A549 (cell line): ENCODE data around the gene SSR1. TPM values are rescaled to one million over a fixed set of nuclear protein-coding genes. Genes with fewer than 3 reads are reported as not detected.

Experiments used
- ATAC-seq, 2 experiments: fragments of 200-7000 bp in 1 of 2; fragments of >200 bp in 1 of 2; cut with Nextera tagmentation in 1 of 2; cut with Tn5 transposase in 1 of 2; 3 replicates each; pipeline versions ENCODE4 v1.8.0 to v1.9.1; 2018 to 2020; ENCODE audit warnings: mild to moderate bottlenecking in 1 of 2, moderate library complexity in 1 of 2
- CTCF ChIA-PET: fragments of 300-600 bp; sonication (Branson Sonifier 250); formaldehyde crosslinking; extraction: SDS; loops from one replicate; lab custom pipeline; 2021; ENCODE audit warnings: antibody characterized with exemption, inconsistent platforms; lab: Yijun Ruan, JAX
- POLR2A ChIA-PET: fragments of 350-600 bp; formaldehyde crosslinking; extraction: SDS; loops from one replicate; lab custom pipeline; 2021; ENCODE audit warnings: antibody characterized with exemption, inconsistent platforms; lab: Yijun Ruan, JAX
- DNase-seq, 2 experiments: peaks; one replicate each; pipeline versions ENCODE4 v3.0.0 to v3.0.0-alpha.2; 2011 to 2016; ENCODE audit warnings: low read depth in 1 of 2, low spot score in 1 of 2
- FAIRE-seq: peaks from 2 replicates; lab custom pipeline; 2011; peaks lifted over from hg19 to GRCh38; lab: Jason Lieb, UNC
- H3K27ac ChIP-seq, 2 experiments: fragments of >200 bp; sonication (Bioruptor Twin); formaldehyde crosslinking; 3 replicates each; pipeline ENCODE4 v1.5.1; 2016 to 2017
- H3K4me1 ChIP-seq: fragments of >200 bp; sonication (Bioruptor Twin); formaldehyde crosslinking; 3 replicates; pipeline ENCODE4 v1.6.1; 2016
- H3K4me2 ChIP-seq: fragments of >200 bp; sonication (Bioruptor Twin); formaldehyde crosslinking; 3 replicates; pipeline ENCODE4 v1.6.1; 2016
- H3K4me3 ChIP-seq: fragments of >200 bp; sonication (Bioruptor Twin); formaldehyde crosslinking; 3 replicates; pipeline ENCODE4 v1.5.1; 2016
- H3K9me3 ChIP-seq: fragments of >200 bp; sonication (Bioruptor Twin); formaldehyde crosslinking; 3 replicates; pipeline ENCODE4 v1.6.1; 2016
- CBX2 ChIP-seq: fragments of 200-600 bp; sonication (generic); IDR thresholded peaks from 2 replicates; pipeline ENCODE4 v1.6.1; 2016; ENCODE audit warnings: low read depth, mild to moderate bottlenecking, borderline replicate concordance
- CBX8 ChIP-seq: fragments of 200-600 bp; sonication (generic); IDR thresholded peaks from 2 replicates; pipeline ENCODE4 v1.6.1; 2016
- CEBPB ChIP-seq, 2 experiments: fragments of >200 bp in 1 of 2; sonication (Bioruptor Twin) in 1 of 2; formaldehyde crosslinking in 1 of 2; IDR thresholded peaks; 2 replicates each; pipeline ENCODE4 v1.6.1; 2012 to 2016
- CHD2 ChIP-seq: fragments of 150-350 bp; IDR thresholded peaks from 2 replicates; pipeline ENCODE4 v1.6.1; 2014; ENCODE audit warnings: low read length; ENCODE audit not compliant: partially characterized antibody
- CTCF ChIP-seq: fragments of >200 bp; sonication (Bioruptor Twin); formaldehyde crosslinking; IDR thresholded peaks from 3 replicates; pipeline ENCODE4 v1.5.1; 2016
- E2F6 ChIP-seq: IDR thresholded peaks from 2 replicates; pipeline ENCODE4 v1.6.1; 2012; ENCODE audit warnings: low read depth, borderline replicate concordance
- EHMT2 ChIP-seq: fragments of 200-600 bp; sonication (generic); IDR thresholded peaks from 2 replicates; pipeline ENCODE4 v1.6.1; 2016; ENCODE audit warnings: antibody characterized with exemption, low read depth, mild to moderate bottlenecking, moderate library complexity
- ELK1 ChIP-seq: fragments of 150-350 bp; IDR thresholded peaks from 2 replicates; pipeline ENCODE4 v1.6.1; 2014; ENCODE audit warnings: low read depth, mild to moderate bottlenecking, low read length
- FOSL2 ChIP-seq, 2 experiments: fragments of 450-650 bp in 1 of 2; fragments of >200 bp in 1 of 2; sonication (Bioruptor Twin) in 1 of 2; formaldehyde crosslinking; IDR thresholded peaks; 2 replicates each; pipeline versions ENCODE4 v1.5.0 to v1.6.1; 2016 to 2020; ENCODE audit warnings: mild to moderate bottlenecking in 1 of 2, moderate library complexity in 1 of 2
- HEYL ChIP-seq: fragments of 250-450 bp; sonication (Bioruptor Pico); IDR thresholded peaks from 2 replicates; pipeline ENCODE4 v1.8.0; 2021; ENCODE audit warnings: mild to moderate bottlenecking, moderate library complexity
- HMGXB4 ChIP-seq: fragments of 250-450 bp; sonication (Bioruptor Pico); IDR thresholded peaks from 2 replicates; pipeline ENCODE4 v1.5.0; 2021; ENCODE audit warnings: mild to moderate bottlenecking, moderate library complexity, borderline replicate concordance
- HOXA7 ChIP-seq: fragments of 250-450 bp; sonication (Bioruptor Pico); IDR thresholded peaks from 2 replicates; pipeline ENCODE4 v1.5.0; 2020; ENCODE audit warnings: mild to moderate bottlenecking, moderate library complexity
- HOXB13 ChIP-seq: fragments of 250-450 bp; sonication (Bioruptor Pico); IDR thresholded peaks from 2 replicates; pipeline ENCODE4 v1.5.0; 2020; ENCODE audit warnings: low read depth, mild to moderate bottlenecking, moderate library complexity
- HOXB5 ChIP-seq: fragments of 250-450 bp; sonication (Bioruptor Pico); IDR thresholded peaks from 2 replicates; pipeline ENCODE4 v1.5.0; 2020; ENCODE audit warnings: mild to moderate bottlenecking, moderate library complexity
- JUNB ChIP-seq: fragments of >200 bp; sonication (Bioruptor Twin); formaldehyde crosslinking; IDR thresholded peaks from 2 replicates; pipeline ENCODE4 v1.6.1; 2016
- KDM1A ChIP-seq: fragments of 200-600 bp; sonication (generic); IDR thresholded peaks from 2 replicates; pipeline ENCODE4 v1.6.1; 2016; ENCODE audit warnings: low read depth, mild to moderate bottlenecking
- NPAS2 ChIP-seq: fragments of 250-450 bp; sonication (Bioruptor Pico); IDR thresholded peaks from 2 replicates; pipeline ENCODE4 v1.8.0; 2022; ENCODE audit warnings: mild to moderate bottlenecking, moderate library complexity, borderline replicate concordance
- NR3C1 ChIP-seq: fragments of >200 bp; sonication (Bioruptor Twin); formaldehyde crosslinking; IDR thresholded peaks from 3 replicates; pipeline ENCODE4 v1.6.1; 2017
- PHF8 ChIP-seq: fragments of 200-600 bp; sonication (generic); IDR thresholded peaks from 2 replicates; pipeline ENCODE4 v1.6.1; 2016; ENCODE audit warnings: low read depth, mild to moderate bottlenecking, antibody characterized with exemption, moderate library complexity, borderline replicate concordance
- POLR2AphosphoS2 ChIP-seq: conservative IDR thresholded peaks from 2 replicates; pipeline ENCODE4 v1.6.1; 2012; ENCODE audit warnings: low read length, improper control_type of control experiment, inconsistent platforms
- RARB ChIP-seq: fragments of 250-450 bp; sonication (Bioruptor Pico); IDR thresholded peaks from 2 replicates; pipeline ENCODE4 v1.8.0; 2021; ENCODE audit warnings: mild to moderate bottlenecking, moderate library complexity
- RCOR1 ChIP-seq: fragments of 150-350 bp; IDR thresholded peaks from 2 replicates; pipeline ENCODE4 v1.6.1; 2014; ENCODE audit warnings: antibody characterized with exemption, low read length, low read depth
- RFX5 ChIP-seq: fragments of 450-650 bp; IDR thresholded peaks from 2 replicates; pipeline ENCODE4 v1.7.1; 2014; ENCODE audit warnings: antibody characterized with exemption, mild to moderate bottlenecking, moderate library complexity
- RNF2 ChIP-seq: fragments of 200-600 bp; sonication (generic); IDR thresholded peaks from 2 replicates; pipeline ENCODE4 v1.6.1; 2016; ENCODE audit warnings: low read depth, mild to moderate bottlenecking, antibody characterized with exemption, moderate library complexity, borderline replicate concordance
- SMC3 ChIP-seq: fragments of >200 bp; sonication (Bioruptor Twin); formaldehyde crosslinking; IDR thresholded peaks from 3 replicates; pipeline ENCODE4 v1.6.1; 2018; ENCODE audit warnings: inconsistent platforms
- TP53 ChIP-seq: fragments of 250-450 bp; sonication (Bioruptor Pico); IDR thresholded peaks from 2 replicates; pipeline ENCODE4 v1.5.0; 2021; ENCODE audit warnings: mild to moderate bottlenecking, moderate library complexity
- ZC3H11A ChIP-seq: fragments of 450-650 bp; IDR thresholded peaks from 2 replicates; pipeline ENCODE4 v1.6.1; 2014; ENCODE audit warnings: antibody characterized with exemption, mild to moderate bottlenecking
- ZSCAN20 ChIP-seq: fragments of 250-450 bp; sonication (Bioruptor Pico); IDR thresholded peaks from 2 replicates; pipeline ENCODE4 v1.8.0; 2022; ENCODE audit warnings: mild to moderate bottlenecking, moderate library complexity
- WGBS: methylation state at CpG from one replicate; pipeline ENCODE4 v1.1.6; 2017; ENCODE audit errors: missing lambda C conversion rate; 5-methylcytosine and 5-hydroxymethylcytosine counted together
- polyA plus RNA-seq, 4 experiments: library from polyadenylated mRNA; depleted of rRNA in 3 of 4; stranded (reverse); fragments of >200 nt; fragmentation: RNase III in 1 of 4; extraction: RNeasy Plus Mini Kit Qiagen cat#74134 plus additional on column Dnase treatment in 1 of 4; gene quantifications; 2 replicates in 3 of 4; 3 replicates in 1 of 4; pipeline ENCODE4 v1.2.3, GENCODE V29; 2011 to 2017

Gene SSR1
- polyA plus RNA-seq, 2 of the 4 experiments (the other 2 are of a cell fraction) = 84.8 to 201 TPM

- POLR2A ChIA-PET = no interaction called here
- Histone ChIP-seq H3K4me3 (no peak overlapping the region), H3K27ac (no peak overlapping the region), H3K4me2 (no peak overlapping the region), H3K4me1 (peaks cover 12% of the 10 kb centered on the region), H3K9me3 (no peaks in the 10 kb centered on the region)
- DNase-seq = no peak
- no peak for TF ChIP-seq CHD2
- no peak for TF ChIP-seq RARB (CRISPR knock-in tag)
- TF ChIP-seq POLR2AphosphoS2 = no peak
- TF ChIP-seq HEYL (CRISPR knock-in tag) = no peak
- no peak for TF ChIP-seq KDM1A
- WGBS = 98% methylated on average over 5 of the region's 5 CpGs
- FAIRE-seq = no peak
- CTCF ChIA-PET = no interaction called here
- no peak for ATAC-seq
Measured at GRCh38 chr6:7307533-7307932, 5.5 kb downstream of the SSR1 start.

- whole genome bisulfite sequencing = 83% methylated on average over 1 of the region's 1 CpG
- H3K4me3 ChIP-seq = no peak overlapping the region
- ChIA-PET POLR2A (no interaction called here), CTCF (no interaction called here)
- TF ChIP-seq HOXB13 (CRISPR knock-in tag) (no peak), RFX5 (no peak), RCOR1 (no peak), ELK1 (no peak), POLR2AphosphoS2 (no peak), PHF8 (no peak), JUNB (no peak), ZSCAN20 (CRISPR knock-in tag) (no peak), TP53 (CRISPR knock-in tag) (no peak), SMC3 (no peak), FOSL2 (IDR thresholded peaks at IDR 0.05) (no peak), FOSL2 (CRISPR knock-in tag; IDR thresholded peaks at IDR 0.05) (no peak), CTCF (no peak), KDM1A (no peak), CBX2 (no peak), NPAS2 (CRISPR knock-in tag) (no peak)
- FAIRE-seq = no peak
- no peaks in the 10 kb centered on the region for H3K4me1 ChIP-seq
- ATAC-seq = no peak
- no peaks in the 10 kb centered on the region for H3K9me3 ChIP-seq
- DNase-seq = no peak
- no peak overlapping the region for H3K27ac ChIP-seq
- H3K4me2 ChIP-seq = no peak overlapping the region
Measured at GRCh38 chr6:7304821-7305220, 8.2 kb downstream of the SSR1 start.

- WGBS = 89% methylated on average over 7 of the region's 7 CpGs
- H3K9me3 ChIP-seq = no peaks in the 10 kb centered on the region
- H3K27ac ChIP-seq = no peak overlapping the region
- ChIA-PET CTCF (no interaction called here), POLR2A (no interaction called here)
- no peak overlapping the region for H3K4me2 ChIP-seq
- FAIRE-seq = no peak
- no peak for DNase-seq
- no peak for ATAC-seq
- no peak overlapping the region for H3K4me3 ChIP-seq
- no peaks in the 10 kb centered on the region for H3K4me1 ChIP-seq
- no peak for TF ChIP-seq TP53 (CRISPR knock-in tag)
- TF ChIP-seq RNF2 = no peak
- TF ChIP-seq CBX8 = no peak
- no peak for TF ChIP-seq HOXB5
- no peak for TF ChIP-seq HEYL (CRISPR knock-in tag)
- no peak for TF ChIP-seq HOXB13 (CRISPR knock-in tag)
- TF ChIP-seq HMGXB4 = no peak
- TF ChIP-seq E2F6 = no peak
- no peak for TF ChIP-seq HOXA7 (CRISPR knock-in tag)
- no peak for TF ChIP-seq FOSL2 (IDR thresholded peaks at IDR 0.05)
- no peak for TF ChIP-seq FOSL2 (CRISPR knock-in tag; IDR thresholded peaks at IDR 0.05)
- no peak for TF ChIP-seq NR3C1
- TF ChIP-seq ZC3H11A = no peak
- no peak for TF ChIP-seq CEBPB (IDR thresholded peaks at IDR 0.05)
- no peak for TF ChIP-seq JUNB
- no peak for TF ChIP-seq EHMT2
Measured at GRCh38 chr6:7301702-7302101, 11.3 kb downstream of the SSR1 start.
